DND-41 (cell line): Measurements from ENCODE around the gene HRH1.
"Not testable (repeated sequence)": the region's sequence is repeated elsewhere in the genome, so short reads cannot be mapped to it uniquely, and the experiment has no call there.

Experiments
- ATAC-seq: fragments of 200-7000 bp; cut with Tn5 transposase; 3 replicates; pipeline ENCODE4 v1.9.1; 2021; ENCODE audit warnings: low read depth; ENCODE audit not compliant: insufficient read depth
- DNase-seq: peaks from one replicate; pipeline ENCODE4 v3.0.0-alpha.2; 2020
- H2AFZ ChIP-seq: 2 replicates; pipeline ENCODE4 v1.6.0; 2012; ENCODE audit warnings: low read depth, low read length
- H3K27ac ChIP-seq: 2 replicates; pipeline ENCODE4 v1.5.1; 2012; ENCODE audit warnings: low read length, inconsistent platforms
- H3K27me3 ChIP-seq: fragments of 200-600 bp; sonication (generic); 2 replicates; pipeline ENCODE4 v1.6.0; 2012; ENCODE audit warnings: low read length, mild to moderate bottlenecking, inconsistent platforms; ENCODE audit not compliant: insufficient read depth, poor library complexity
- H3K36me3 ChIP-seq: 2 replicates; pipeline ENCODE4 v1.5.1; 2012; ENCODE audit warnings: low read length, inconsistent platforms; ENCODE audit not compliant: insufficient read depth
- H3K4me1 ChIP-seq: 2 replicates; pipeline ENCODE4 v1.5.1; 2012; ENCODE audit warnings: mild to moderate bottlenecking, low read length; ENCODE audit not compliant: insufficient read depth
- H3K4me2 ChIP-seq: 2 replicates; pipeline ENCODE4 v1.6.0; 2012; ENCODE audit warnings: mild to moderate bottlenecking, moderate library complexity, low read length, inconsistent platforms; ENCODE audit not compliant: insufficient read depth
- H3K4me3 ChIP-seq, 2 experiments: fragments of 200-600 bp in 1 of 2; shearing (Covaris generic) in 1 of 2; 2 replicates each; pipeline ENCODE4 v1.5.1; 2012 to 2016; ENCODE audit warnings: inconsistent platforms in 2 of 2, low read length in 2 of 2, mild to moderate bottlenecking in 2 of 2, low read depth in 1 of 2, moderate library complexity in 1 of 2
- H3K79me2 ChIP-seq: 2 replicates; pipeline ENCODE4 v1.6.0; 2012; ENCODE audit warnings: low read length, inconsistent platforms; ENCODE audit not compliant: insufficient read depth
- H3K9ac ChIP-seq: 2 replicates; pipeline ENCODE4 v1.6.0; 2012; ENCODE audit warnings: low read depth, mild to moderate bottlenecking, inconsistent platforms, low read length, moderate library complexity
- H3K9me3 ChIP-seq: 2 replicates; pipeline ENCODE4 v1.5.1; 2012; ENCODE audit warnings: low read length, moderate library complexity, mild to moderate bottlenecking, inconsistent platforms; ENCODE audit not compliant: insufficient read depth, severe bottlenecking
- H4K20me1 ChIP-seq: 2 replicates; pipeline ENCODE4 v1.6.0; 2012; ENCODE audit warnings: low read length; ENCODE audit not compliant: insufficient read depth
- EZH2 ChIP-seq: IDR thresholded peaks from 3 replicates; pipeline ENCODE4 v1.6.1; 2012; ENCODE audit warnings: borderline replicate concordance, low read depth, mild to moderate bottlenecking, moderate library complexity, low read length, inconsistent platforms; ENCODE audit not compliant: severe bottlenecking
- TF ChIP-seq, protein P1 (sequence below): IDR thresholded peaks from 2 replicates; pipeline ENCODE4 v1.5.1; 2012; ENCODE audit warnings: borderline replicate concordance, low read length, moderate library complexity, mild to moderate bottlenecking; ENCODE audit not compliant: poor library complexity, severe bottlenecking; ENCODE audit errors: extremely low read depth

Gene HRH1

DNA sequence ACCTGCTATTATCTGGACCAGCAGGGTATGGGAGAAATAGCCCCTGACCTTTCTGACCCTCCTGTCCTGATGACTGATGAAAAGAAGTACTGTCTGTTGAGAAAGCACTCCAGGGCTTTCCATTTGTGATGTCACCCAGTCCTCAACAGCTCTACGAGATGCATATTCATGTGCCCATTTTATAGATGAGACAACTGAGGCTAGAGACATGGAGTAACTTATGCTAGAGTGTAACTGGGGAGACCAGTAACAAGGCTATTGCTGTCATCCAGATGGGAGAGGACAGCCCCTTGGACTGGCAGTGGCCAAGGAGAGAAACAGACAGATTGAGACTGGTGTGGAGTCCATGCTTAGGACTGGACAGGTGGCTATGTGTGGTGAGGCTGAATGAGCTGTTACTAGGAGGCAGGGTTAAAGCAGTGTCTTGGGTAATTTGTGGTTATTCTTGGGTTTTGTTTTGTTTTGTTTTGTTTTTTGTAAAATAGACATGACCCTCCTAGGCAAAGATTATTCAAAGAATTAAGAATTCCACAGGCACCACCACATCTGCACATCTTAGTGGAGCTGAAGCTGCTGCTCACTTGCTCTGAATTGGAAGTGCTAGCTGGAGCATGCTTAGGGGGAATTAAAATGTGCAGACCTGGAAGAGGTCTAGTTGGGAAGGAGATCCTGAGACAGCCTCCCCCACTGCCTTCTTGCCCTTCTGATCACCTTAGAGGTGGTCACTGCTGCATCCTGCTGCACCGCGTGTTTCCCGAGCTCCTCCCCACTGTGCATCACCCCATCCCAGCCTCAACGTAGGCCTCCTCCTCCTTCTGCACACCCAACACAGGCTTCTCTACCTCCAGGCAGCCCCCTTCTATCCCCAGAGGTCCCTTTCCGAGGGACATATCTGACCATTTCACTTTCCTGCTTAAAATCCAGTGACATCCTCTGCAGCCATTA, 8.4 kb downstream of the HRH1 start:
- H3K36me3 ChIP-seq = no peaks in the 10 kb centered on the region
- no peak overlapping the region for H3K27ac ChIP-seq
- H3K27me3 ChIP-seq = peaks cover 16% of the 10 kb centered on the region
- no peak overlapping the region for H3K9ac ChIP-seq
- TF ChIP-seq EZH2 = no peak
- TF ChIP-seq, protein P1, sequence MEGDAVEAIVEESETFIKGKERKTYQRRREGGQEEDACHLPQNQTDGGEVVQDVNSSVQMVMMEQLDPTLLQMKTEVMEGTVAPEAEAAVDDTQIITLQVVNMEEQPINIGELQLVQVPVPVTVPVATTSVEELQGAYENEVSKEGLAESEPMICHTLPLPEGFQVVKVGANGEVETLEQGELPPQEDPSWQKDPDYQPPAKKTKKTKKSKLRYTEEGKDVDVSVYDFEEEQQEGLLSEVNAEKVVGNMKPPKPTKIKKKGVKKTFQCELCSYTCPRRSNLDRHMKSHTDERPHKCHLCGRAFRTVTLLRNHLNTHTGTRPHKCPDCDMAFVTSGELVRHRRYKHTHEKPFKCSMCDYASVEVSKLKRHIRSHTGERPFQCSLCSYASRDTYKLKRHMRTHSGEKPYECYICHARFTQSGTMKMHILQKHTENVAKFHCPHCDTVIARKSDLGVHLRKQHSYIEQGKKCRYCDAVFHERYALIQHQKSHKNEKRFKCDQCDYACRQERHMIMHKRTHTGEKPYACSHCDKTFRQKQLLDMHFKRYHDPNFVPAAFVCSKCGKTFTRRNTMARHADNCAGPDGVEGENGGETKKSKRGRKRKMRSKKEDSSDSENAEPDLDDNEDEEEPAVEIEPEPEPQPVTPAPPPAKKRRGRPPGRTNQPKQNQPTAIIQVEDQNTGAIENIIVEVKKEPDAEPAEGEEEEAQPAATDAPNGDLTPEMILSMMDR = no peak
- no peak overlapping the region for H3K4me2 ChIP-seq
- H3K79me2 ChIP-seq = no peaks in the 10 kb centered on the region
- H2AFZ ChIP-seq = no peak overlapping the region
- no peak overlapping the region for H3K4me3 ChIP-seq
- no peaks in the 10 kb centered on the region for H3K9me3 ChIP-seq
- DNase-seq = no peak
- H4K20me1 ChIP-seq = no peaks in the 10 kb centered on the region
- no peak for ATAC-seq
- no peaks in the 10 kb centered on the region for H3K4me1 ChIP-seq

DNA sequence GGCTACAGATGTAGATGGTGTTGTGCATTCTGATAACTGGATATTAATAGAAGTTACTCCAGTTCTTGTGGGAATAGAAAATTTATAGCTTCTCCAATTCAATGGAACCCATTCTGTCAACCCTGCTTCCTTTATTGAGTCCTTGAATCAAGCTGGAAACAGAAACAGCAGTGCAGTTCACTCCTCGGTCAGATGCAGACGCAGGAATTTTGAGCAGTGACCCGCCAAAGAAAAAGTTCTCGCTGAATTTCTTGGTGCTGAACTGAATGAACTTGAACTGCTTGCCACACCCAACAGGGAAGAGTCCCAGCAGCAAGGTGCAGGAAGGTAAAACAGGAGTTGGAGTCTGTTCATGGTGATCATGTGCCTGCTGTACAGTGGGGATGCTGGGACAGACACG, 10.3 kb downstream of the HRH1 start:
- no peak overlapping the region for H3K27ac ChIP-seq
- DNase-seq (no peak), ATAC-seq (no peak)
- no peaks in the 10 kb centered on the region for H3K9me3 ChIP-seq
- H3K79me2 ChIP-seq = no peaks in the 10 kb centered on the region
- H3K27me3 ChIP-seq = peaks cover 3% of the 10 kb centered on the region
- no peaks in the 10 kb centered on the region for H3K36me3 ChIP-seq
- TF ChIP-seq, protein P1 = no peak
- TF ChIP-seq EZH2 = no peak
- H3K4me2 ChIP-seq = no peak overlapping the region
- no peaks in the 10 kb centered on the region for H3K4me1 ChIP-seq
- H4K20me1 ChIP-seq = no peaks in the 10 kb centered on the region
- H3K9ac ChIP-seq = no peak overlapping the region
- H3K4me3 ChIP-seq = no peak overlapping the region
- H2AFZ ChIP-seq = no peak overlapping the region

DNA sequence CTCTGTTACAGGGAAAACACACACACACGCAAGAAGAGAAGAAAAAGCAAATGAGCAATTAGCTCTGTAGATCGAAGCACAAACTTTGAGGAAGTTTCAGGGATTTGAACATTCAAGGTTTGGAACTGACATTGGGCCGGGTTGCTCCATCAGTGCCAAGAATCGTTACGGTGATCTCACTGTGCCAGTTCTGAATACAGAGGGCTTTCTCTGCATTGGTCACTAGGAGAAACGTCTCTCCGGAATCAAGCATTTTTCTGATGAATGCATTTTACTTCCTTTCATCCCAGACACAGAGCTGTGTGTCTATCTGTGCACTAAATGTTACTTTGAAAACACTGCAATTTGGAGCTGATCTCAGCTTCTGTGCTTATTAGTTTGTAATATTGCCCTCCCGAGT, 11.2 kb downstream of the HRH1 start:
- Histone ChIP-seq H3K79me2 (no peaks in the 10 kb centered on the region), H4K20me1 (no peaks in the 10 kb centered on the region), H3K36me3 (no peaks in the 10 kb centered on the region), H3K27ac (no peak overlapping the region), H3K4me1 (no peaks in the 10 kb centered on the region), H3K9ac (no peak overlapping the region), H3K27me3 (peaks cover 3% of the 10 kb centered on the region), H3K4me2 (no peak overlapping the region), H3K9me3 (no peaks in the 10 kb centered on the region), H3K4me3 (no peak overlapping the region), H2AFZ (no peak overlapping the region)
- ATAC-seq (no peak), DNase-seq (no peak)
- TF ChIP-seq, protein P1 = no peak
- no peak for TF ChIP-seq EZH2

DNA sequence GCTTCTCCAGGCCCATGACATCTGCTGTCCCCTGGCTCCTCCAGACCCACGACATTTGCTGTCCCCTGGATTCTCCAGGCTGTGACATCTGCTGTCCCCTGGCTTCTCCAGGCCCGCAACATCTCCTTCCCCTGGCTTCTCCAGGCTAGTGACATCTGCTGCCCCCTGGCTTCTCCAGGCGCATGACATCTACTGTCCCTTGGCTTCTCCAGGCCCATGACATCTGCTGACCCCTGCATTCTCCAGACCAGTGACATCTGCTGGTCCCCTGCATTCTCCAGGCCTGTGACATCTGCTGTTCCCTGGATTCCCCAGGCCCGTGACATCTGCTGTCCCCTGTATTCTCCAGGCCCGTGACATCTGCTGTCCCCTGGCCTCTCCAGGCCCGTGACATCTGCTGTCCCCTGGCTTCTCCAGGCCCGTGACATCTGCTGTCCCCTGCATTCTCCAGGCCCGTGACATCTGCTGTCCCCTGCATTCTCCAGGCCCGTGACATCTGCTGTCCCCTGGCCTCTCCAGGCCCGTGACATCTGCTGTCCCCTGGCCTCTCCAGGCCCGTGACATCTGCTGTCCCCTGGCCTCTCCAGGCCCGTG, 12.6 kb downstream of the HRH1 start:
- H3K9me3 ChIP-seq, H3K4me3 ChIP-seq, H3K9ac ChIP-seq, H3K79me2 ChIP-seq, H2AFZ ChIP-seq, H3K27ac ChIP-seq, H3K36me3 ChIP-seq, ATAC-seq, H3K4me1 ChIP-seq, DNase-seq, H3K4me2 ChIP-seq, H4K20me1 ChIP-seq, H3K27me3 ChIP-seq: not testable (repeated sequence)
